H9 (cell line): ENCODE measurements around the gene CCDC102A. TPM values are rescaled to one million over a fixed set of nuclear protein-coding genes. Genes with fewer than 3 reads are reported as not detected.

Source experiments
- DNase-seq: peaks from one replicate; pipeline ENCODE4 v3.0.0-alpha.2; 2017
- H2AFZ ChIP-seq: one replicate; pipeline ENCODE4 v1.6.1; 2013; ENCODE audit warnings: mild to moderate bottlenecking, low read length, control low read depth, moderate library complexity
- H2AK5ac ChIP-seq: 2 replicates; pipeline ENCODE4 v1.6.1; 2013; ENCODE audit warnings: low read length, control low read depth, mixed read lengths; ENCODE audit not compliant: insufficient read length
- H2BK120ac ChIP-seq: one replicate; pipeline ENCODE4 v1.6.1; 2013; ENCODE audit warnings: low read depth, mild to moderate bottlenecking, low read length, control low read depth, inconsistent platforms; ENCODE audit not compliant: poor library complexity, severe bottlenecking
- H2BK12ac ChIP-seq: 2 replicates; pipeline ENCODE4 v1.6.1; 2013; ENCODE audit warnings: low read length, control low read depth, mixed read lengths, low read depth; ENCODE audit not compliant: insufficient read length
- H2BK15ac ChIP-seq: 2 replicates; pipeline ENCODE4 v1.6.1; 2013; ENCODE audit warnings: low read depth, low read length, control low read depth
- H2BK20ac ChIP-seq: one replicate; pipeline ENCODE4 v1.6.1; 2013; ENCODE audit warnings: low read depth, mild to moderate bottlenecking, low read length, control low read depth, inconsistent platforms; ENCODE audit not compliant: poor library complexity, severe bottlenecking
- H2BK5ac ChIP-seq: 2 replicates; pipeline ENCODE4 v1.6.1; 2013; ENCODE audit warnings: low read length, control low read depth, mixed read lengths; ENCODE audit not compliant: insufficient read length
- H3K14ac ChIP-seq: 2 replicates; pipeline ENCODE4 v1.6.1; 2013; ENCODE audit warnings: low read length, control low read depth; ENCODE audit not compliant: insufficient read depth
- H3K18ac ChIP-seq: 2 replicates; pipeline ENCODE4 v1.6.1; 2013; ENCODE audit warnings: low read depth, mild to moderate bottlenecking, mixed read lengths, low read length, control low read depth; ENCODE audit not compliant: insufficient read length
- H3K23ac ChIP-seq: 2 replicates; pipeline ENCODE4 v1.6.1; 2013; ENCODE audit warnings: low read length, control low read depth, mixed read lengths, low read depth; ENCODE audit not compliant: insufficient read length
- H3K23me2 ChIP-seq: 2 replicates; pipeline ENCODE4 v1.6.1; 2013; ENCODE audit warnings: low read depth, mild to moderate bottlenecking, mixed read lengths, low read length, control low read depth; ENCODE audit not compliant: insufficient read length, poor library complexity, severe bottlenecking
- H3K27ac ChIP-seq: 2 replicates; pipeline ENCODE4 v1.5.1; 2013; ENCODE audit warnings: low read length, control low read depth, mixed read lengths, low read depth; ENCODE audit not compliant: insufficient read length
- H3K27me3 ChIP-seq: 2 replicates; pipeline ENCODE4 v1.6.1; 2013; ENCODE audit warnings: low read length, control low read depth, inconsistent platforms; ENCODE audit not compliant: insufficient read depth
- H3K4ac ChIP-seq: 2 replicates; pipeline ENCODE4 v1.6.1; 2013; ENCODE audit warnings: low read depth, mild to moderate bottlenecking, control low read depth, inconsistent platforms, low read length, moderate library complexity
- H3K4me1 ChIP-seq: 2 replicates; pipeline ENCODE4 v1.6.1; 2013; ENCODE audit warnings: low read length, control low read depth, inconsistent platforms; ENCODE audit not compliant: insufficient read depth
- H3K4me2 ChIP-seq: 2 replicates; pipeline ENCODE4 v1.6.1; 2013; ENCODE audit warnings: low read length, control low read depth, mixed read lengths; ENCODE audit not compliant: insufficient read length, insufficient read depth
- H3K56ac ChIP-seq: 2 replicates; pipeline ENCODE4 v1.6.1; 2013; ENCODE audit warnings: low read depth, mild to moderate bottlenecking, mixed read lengths, low read length, control low read depth; ENCODE audit not compliant: insufficient read length
- H3K79me1 ChIP-seq: 2 replicates; pipeline ENCODE4 v1.6.1; 2013; ENCODE audit warnings: low read depth, mild to moderate bottlenecking, moderate library complexity, low read length, control low read depth, inconsistent platforms; ENCODE audit not compliant: insufficient read depth, poor library complexity, severe bottlenecking
- H3K79me2 ChIP-seq: 2 replicates; pipeline ENCODE4 v1.6.1; 2013; ENCODE audit warnings: low read length, control low read depth, inconsistent platforms; ENCODE audit not compliant: insufficient read depth
- H3K9ac ChIP-seq: 2 replicates; pipeline ENCODE4 v1.6.1; 2013; ENCODE audit warnings: low read length, control low read depth, mixed read lengths; ENCODE audit not compliant: insufficient read length; ENCODE audit errors: extremely low read depth
- H3K9me3 ChIP-seq: one replicate; pipeline ENCODE4 v1.6.1; 2013; ENCODE audit warnings: low read depth, low read length, inconsistent platforms; ENCODE audit not compliant: control insufficient read depth
- H3T11ph ChIP-seq: one replicate; pipeline ENCODE4 v1.6.1; 2013; ENCODE audit warnings: mild to moderate bottlenecking, low read length, control low read depth, inconsistent platforms
- H4K20me1 ChIP-seq: one replicate; pipeline ENCODE4 v1.6.1; 2013; ENCODE audit not compliant: control insufficient read depth, insufficient read length, insufficient read depth
- H4K5ac ChIP-seq: 2 replicates; pipeline ENCODE4 v1.6.1; 2013; ENCODE audit warnings: low read depth, mild to moderate bottlenecking, mixed read lengths, low read length, control low read depth; ENCODE audit not compliant: insufficient read length
- H4K8ac ChIP-seq: replicated peaks from 2 replicates; pipeline ENCODE4 v1.6.1; 2013; ENCODE audit warnings: low read length, control low read depth, mixed read lengths, low read depth; ENCODE audit not compliant: insufficient read length
- H4K91ac ChIP-seq: 2 replicates; pipeline ENCODE4 v1.6.1; 2013; ENCODE audit warnings: low read depth, mild to moderate bottlenecking, moderate library complexity, mixed read lengths, low read length, control low read depth; ENCODE audit not compliant: insufficient read length
- H3K27ac Mint-ChIP-seq, 3 experiments: 2 replicates in 2 of 3; 3 replicates in 1 of 3; pipeline ENCODE4 v1.8.0; 2020 to 2021; ENCODE audit warnings: mixed read lengths in 3 of 3, mild to moderate bottlenecking in 1 of 3, moderate library complexity in 1 of 3
- H3K27me3 Mint-ChIP-seq: 2 replicates; pipeline ENCODE4 v1.8.0; 2021; ENCODE audit warnings: low read depth, mild to moderate bottlenecking, moderate library complexity, mixed read lengths
- H3K36me3 Mint-ChIP-seq, 3 experiments: 2 replicates in 2 of 3; 3 replicates in 1 of 3; pipeline ENCODE4 v1.8.0; 2020 to 2021; ENCODE audit warnings: low read depth in 3 of 3, mixed read lengths in 3 of 3; ENCODE audit not compliant: insufficient read depth in 1 of 3
- H3K4me1 Mint-ChIP-seq, 2 experiments: 2 replicates each; pipeline ENCODE4 v1.8.0; 2020; ENCODE audit warnings: mixed read lengths in 2 of 2
- H3K4me3 Mint-ChIP-seq, 2 experiments: 2 replicates in 1 of 2; 3 replicates in 1 of 2; pipeline ENCODE4 v1.8.0; 2020 to 2021; ENCODE audit warnings: mild to moderate bottlenecking in 2 of 2, mixed read lengths in 2 of 2, moderate library complexity in 1 of 2
- H3K9me3 Mint-ChIP-seq, 2 experiments: 2 replicates in 1 of 2; 3 replicates in 1 of 2; pipeline ENCODE4 v1.8.0; 2020; ENCODE audit warnings: mild to moderate bottlenecking in 2 of 2, mixed read lengths in 2 of 2, moderate library complexity in 1 of 2
- WGBS: extraction: QIAGEN DNeasy Blood & Tissue Kit; methylation state at CpG from one replicate; pipeline ENCODE4 v1.1.7; 2013; ENCODE audit warnings: missing lambda C conversion rate, low lambda C conversion rate, mixed read lengths; ENCODE audit not compliant: insufficient read length; ENCODE audit errors: extremely low coverage; 5-methylcytosine and 5-hydroxymethylcytosine counted together
- total RNA-seq: library from RNA; stranded (reverse); gene quantifications from 2 replicates; pipeline ENCODE4 v1.2.1, GENCODE V29; 2021
- TF ChIP-seq, protein P1 (sequence below): fragments of 200-600 bp; sonication (generic); conservative IDR thresholded peaks from 3 replicates; pipeline ENCODE4 v1.8.0; 2021; ENCODE audit warnings: antibody characterized with exemption, mild to moderate bottlenecking

Gene CCDC102A
- total RNA-seq, 1 experiment from 2014 or later = 8.2 TPM

DNA sequence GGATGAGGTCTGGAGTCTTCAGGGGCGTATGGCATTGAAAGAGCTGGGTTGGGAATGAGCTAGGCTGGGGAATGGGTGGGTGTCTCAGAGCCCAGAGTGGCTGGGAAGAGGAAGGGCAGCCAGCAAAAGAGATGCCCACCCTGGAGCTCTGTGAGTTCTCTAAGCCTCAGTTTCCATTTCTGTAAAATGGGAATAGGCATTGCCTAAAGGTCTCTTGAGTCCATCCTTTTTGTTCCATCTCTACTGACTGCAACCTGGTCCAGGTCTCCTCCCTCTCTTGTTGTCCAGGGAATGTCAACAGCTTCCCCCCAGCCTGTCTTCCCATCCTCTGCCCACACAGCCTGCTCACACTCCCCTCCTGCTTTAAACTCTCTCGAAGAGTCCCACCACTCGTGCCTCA lies 19.6 kb downstream of the CCDC102A start:
- H3K9ac ChIP-seq = no peak overlapping the region
- DNase-seq = no peak
- H3K27ac Mint-ChIP-seq = no peak overlapping the region
- H3K27me3 ChIP-seq = no peaks in the 10 kb centered on the region
- H2AK5ac ChIP-seq = no peak overlapping the region
- no peaks in the 10 kb centered on the region for H4K20me1 ChIP-seq
- H3K4me1 ChIP-seq = no peaks in the 10 kb centered on the region
- no peaks in the 10 kb centered on the region for H3K79me1 ChIP-seq
- H3K9me3 Mint-ChIP-seq = peaks cover 0 to 2% of the 10 kb centered on the region in 2 experiments; a peak in 1 of 5 replicates
- H2BK5ac ChIP-seq = no peak overlapping the region
- no peak overlapping the region for H4K5ac ChIP-seq
- no peak overlapping the region for H3K4me2 ChIP-seq
- peaks cover 6% of the 10 kb centered on the region for H3K27me3 Mint-ChIP-seq
- no peak overlapping the region for H2BK15ac ChIP-seq
- H3K4me3 Mint-ChIP-seq = peak overlapping the region in 1 of 2 experiments; percentile 36; a peak in 1 of 5 replicates
- H4K91ac ChIP-seq = no peak overlapping the region
- H3K23ac ChIP-seq = no peak overlapping the region
- no peak overlapping the region for H3T11ph ChIP-seq
- H3K27ac ChIP-seq = no peak overlapping the region
- H3K36me3 Mint-ChIP-seq = peaks cover 2 to 7% (median 2%) of the 10 kb centered on the region in 3 experiments; a peak in 4 of 7 replicates
- no peak overlapping the region for H4K8ac ChIP-seq
- H2BK20ac ChIP-seq = no peak overlapping the region
- no peak overlapping the region for H2BK120ac ChIP-seq
- no peak overlapping the region for H3K56ac ChIP-seq
- no peak overlapping the region for H3K18ac ChIP-seq
- no CpG with 5 or more reads among the region's 3 CpGs for WGBS
- no peaks in the 10 kb centered on the region for H3K9me3 ChIP-seq
- H2BK12ac ChIP-seq = no peak overlapping the region
- TF ChIP-seq, protein P1, sequence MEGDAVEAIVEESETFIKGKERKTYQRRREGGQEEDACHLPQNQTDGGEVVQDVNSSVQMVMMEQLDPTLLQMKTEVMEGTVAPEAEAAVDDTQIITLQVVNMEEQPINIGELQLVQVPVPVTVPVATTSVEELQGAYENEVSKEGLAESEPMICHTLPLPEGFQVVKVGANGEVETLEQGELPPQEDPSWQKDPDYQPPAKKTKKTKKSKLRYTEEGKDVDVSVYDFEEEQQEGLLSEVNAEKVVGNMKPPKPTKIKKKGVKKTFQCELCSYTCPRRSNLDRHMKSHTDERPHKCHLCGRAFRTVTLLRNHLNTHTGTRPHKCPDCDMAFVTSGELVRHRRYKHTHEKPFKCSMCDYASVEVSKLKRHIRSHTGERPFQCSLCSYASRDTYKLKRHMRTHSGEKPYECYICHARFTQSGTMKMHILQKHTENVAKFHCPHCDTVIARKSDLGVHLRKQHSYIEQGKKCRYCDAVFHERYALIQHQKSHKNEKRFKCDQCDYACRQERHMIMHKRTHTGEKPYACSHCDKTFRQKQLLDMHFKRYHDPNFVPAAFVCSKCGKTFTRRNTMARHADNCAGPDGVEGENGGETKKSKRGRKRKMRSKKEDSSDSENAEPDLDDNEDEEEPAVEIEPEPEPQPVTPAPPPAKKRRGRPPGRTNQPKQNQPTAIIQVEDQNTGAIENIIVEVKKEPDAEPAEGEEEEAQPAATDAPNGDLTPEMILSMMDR = no peak
- H3K79me2 ChIP-seq = no peaks in the 10 kb centered on the region
- no peaks in the 10 kb centered on the region for H3K4me1 Mint-ChIP-seq
- no peaks in the 10 kb centered on the region for H3K23me2 ChIP-seq
- H2AFZ ChIP-seq = no peak overlapping the region
- no peak overlapping the region for H3K14ac ChIP-seq
- no peak overlapping the region for H3K4ac ChIP-seq
